NCI-H2107 (cell line): ENCODE results near the gene DCST1.
"Not testable (repeated sequence)": the region's sequence is repeated elsewhere in the genome, so short reads cannot be mapped to it uniquely, and the experiment has no call there.

Experiments used
- DNase-seq: peaks from one replicate; lab custom pipeline; 2025; lab: John Stamatoyannopoulos, UW

DCST1 gene, protein sequence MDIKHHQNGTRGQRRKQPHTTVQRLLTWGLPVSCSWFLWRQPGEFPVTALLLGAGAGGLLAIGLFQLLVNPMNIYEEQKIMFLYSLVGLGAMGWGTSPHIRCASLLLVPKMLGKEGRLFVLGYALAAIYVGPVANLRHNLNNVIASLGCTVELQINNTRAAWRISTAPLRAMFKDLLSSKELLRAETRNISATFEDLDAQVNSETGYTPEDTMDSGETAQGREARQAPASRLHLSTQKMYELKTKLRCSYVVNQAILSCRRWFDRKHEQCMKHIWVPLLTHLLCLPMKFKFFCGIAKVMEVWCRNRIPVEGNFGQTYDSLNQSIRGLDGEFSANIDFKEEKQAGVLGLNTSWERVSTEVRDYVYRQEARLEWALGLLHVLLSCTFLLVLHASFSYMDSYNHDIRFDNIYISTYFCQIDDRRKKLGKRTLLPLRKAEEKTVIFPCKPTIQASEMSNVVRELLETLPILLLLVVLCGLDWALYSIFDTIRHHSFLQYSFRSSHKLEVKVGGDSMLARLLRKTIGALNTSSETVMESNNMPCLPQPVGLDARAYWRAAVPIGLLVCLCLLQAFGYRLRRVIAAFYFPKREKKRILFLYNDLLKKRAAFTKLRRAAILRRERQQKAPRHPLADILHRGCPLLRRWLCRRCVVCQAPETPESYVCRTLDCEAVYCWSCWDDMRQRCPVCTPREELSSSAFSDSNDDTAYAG

GRCh38 chr1:155033524-155033923 is at the start of gene DCST1, which contains the start of gene DCST2:
DCST1 (plus strand) TSS chr1:155033824; CDS start chr1:155034037, 213 bp downstream.
DCST2 (minus strand) TSS chr1:155033781; CDS start chr1:155033701, 80 bp downstream.
- no peak for DNase-seq

- DNase-seq, result not testable (repeated sequence)
These were observed 46.9 kb upstream of the DCST1 start for GRCh38 chr1:154986736-154987135.

DNA sequence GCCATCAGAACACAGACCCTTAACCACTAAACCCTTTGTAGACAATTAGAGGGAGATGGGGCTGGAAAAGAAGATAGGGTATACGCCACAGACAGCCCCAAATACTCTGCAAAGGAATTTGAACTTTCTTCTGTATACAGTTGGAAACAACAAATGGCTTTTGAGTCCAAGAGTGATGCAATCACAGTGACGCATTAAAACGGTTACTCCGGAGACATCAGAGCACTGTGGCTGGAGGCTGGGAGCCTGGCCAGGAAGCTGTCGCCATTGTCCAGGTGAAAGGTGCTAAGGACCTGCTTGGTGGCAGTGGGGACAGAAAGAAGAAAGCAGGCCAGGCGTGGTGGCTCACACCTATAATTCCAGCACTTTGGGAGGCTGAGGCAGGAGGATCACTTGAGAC is 46.3 kb upstream of the DCST1 start:
- no peak for DNase-seq

DNA sequence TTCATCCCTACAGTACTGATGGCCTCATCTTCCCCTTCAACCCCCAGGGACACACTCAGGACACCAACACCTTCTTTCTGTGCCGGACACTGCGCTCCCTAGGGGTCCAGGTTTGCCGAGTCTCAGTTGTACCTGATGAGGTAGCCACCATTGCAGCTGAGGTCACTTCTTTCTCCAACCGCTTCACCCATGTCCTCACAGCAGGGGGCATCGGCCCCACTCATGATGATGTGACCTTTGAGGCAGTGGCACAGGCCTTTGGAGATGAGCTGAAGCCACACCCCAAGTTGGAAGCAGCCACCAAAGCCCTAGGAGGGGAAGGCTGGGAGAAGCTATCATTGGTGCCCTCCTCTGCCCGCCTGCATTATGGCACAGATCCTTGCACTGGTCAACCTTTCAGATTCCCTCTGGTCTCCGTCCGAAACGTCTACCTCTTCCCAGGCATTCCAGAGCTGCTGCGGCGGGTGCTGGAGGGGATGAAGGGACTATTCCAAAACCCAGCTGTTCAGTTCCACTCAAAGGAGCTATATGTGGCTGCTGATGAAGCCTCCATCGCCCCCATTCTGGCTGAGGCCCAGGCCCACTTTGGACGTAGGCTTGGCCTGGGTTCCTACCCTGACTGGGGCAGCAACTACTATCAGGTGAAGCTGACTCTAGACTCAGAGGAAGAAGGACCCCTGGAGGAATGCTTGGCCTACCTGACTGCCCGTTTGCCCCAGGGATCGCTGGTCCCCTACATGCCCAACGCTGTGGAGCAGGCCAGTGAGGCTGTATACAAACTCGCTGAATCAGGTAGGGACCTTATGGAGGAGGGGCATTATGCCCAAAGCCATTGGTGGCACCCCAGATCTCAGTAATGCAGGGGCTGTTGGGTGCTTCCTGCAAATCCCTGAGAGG is 45.3 kb upstream of the DCST1 start:
- no peak for DNase-seq

DNA sequence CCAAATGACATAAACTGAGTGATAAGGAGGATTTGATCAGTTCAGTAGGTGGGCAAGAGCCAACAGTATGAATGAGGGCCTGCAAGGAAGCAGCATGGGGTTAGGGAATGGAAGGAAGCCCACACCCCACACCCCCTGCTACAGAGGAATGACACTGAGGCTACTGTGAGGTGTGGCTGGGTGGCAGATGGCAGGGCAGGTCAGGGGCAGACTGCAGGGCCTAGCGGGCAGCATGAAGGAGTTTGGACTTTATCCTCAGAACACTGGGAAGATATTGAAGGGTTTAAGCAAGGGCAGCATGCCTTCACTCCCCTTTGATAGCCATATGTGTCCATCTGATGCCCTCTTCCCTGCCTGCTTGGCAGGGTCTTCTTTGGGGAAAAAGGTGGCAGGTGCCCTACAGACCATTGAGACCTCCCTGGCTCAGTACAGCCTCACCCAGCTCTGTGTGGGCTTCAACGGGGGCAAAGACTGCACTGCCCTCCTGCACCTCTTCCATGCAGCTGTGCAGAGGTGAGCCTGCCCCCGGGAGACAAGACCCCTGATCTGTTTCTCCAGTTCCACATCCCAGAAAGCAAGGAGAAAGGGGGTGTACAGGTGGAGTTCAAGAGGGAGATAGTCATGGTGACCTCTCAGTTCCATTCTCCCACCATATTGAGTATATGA is 44.3 kb upstream of the DCST1 start:
- no peak for DNase-seq

DNA sequence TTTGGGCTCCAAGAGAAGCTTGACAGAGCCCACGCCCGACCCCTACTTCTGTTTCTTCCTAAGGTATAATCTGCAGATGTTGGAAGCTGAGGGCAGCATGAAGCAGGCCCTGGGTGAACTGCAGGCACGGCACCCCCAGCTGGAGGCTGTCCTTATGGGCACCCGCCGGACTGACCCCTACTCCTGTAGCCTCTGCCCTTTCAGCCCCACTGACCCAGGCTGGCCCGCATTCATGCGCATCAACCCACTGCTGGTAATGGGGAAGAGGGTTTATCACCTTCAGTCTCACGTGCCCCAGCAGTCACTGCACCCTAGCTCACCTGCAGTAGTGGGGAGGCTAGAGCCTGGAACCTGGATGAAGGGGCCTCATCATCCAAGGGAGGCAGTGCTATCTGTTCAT is 43.3 kb upstream of the DCST1 start:
- DNase-seq, result no peak

DNA sequence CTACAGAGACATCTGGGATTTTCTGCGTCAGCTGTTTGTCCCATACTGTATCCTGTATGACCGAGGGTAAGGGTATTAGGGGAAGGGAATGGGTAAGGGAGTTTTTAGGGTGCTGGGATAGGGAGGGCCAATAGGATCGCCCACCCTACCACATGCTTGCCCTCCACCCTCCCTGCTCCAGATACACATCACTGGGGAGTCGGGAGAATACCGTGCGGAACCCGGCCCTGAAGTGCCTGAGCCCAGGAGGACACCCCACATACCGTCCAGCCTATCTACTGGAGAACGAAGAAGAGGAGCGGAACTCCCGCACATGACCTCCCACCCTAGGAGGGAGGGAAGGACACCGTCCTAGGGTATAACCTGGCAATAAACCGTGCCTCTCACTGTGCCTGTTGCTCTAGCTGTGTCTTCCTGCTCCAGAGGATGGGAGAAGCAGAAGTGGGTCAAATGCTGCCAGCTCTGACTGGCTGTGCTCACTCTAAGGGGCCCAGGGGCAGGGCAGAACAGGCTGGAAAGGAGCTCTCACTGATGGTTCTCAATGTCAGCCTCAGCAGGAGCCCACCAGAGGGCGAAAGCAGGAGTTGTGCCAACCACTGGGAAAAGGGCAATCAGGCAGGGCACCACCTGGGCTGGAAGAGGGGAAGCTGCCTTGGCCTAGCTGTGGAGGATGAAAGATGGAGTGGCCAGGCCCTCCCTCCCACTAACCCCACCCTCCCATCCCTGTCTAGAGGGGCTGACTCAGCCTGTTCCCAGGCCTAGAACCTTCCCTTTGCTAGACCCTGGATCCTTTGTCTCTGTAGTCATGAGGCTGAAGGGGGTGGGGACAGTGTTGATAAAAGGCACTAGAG is 40.7 kb upstream of the DCST1 start:
- no peak for DNase-seq

DNA sequence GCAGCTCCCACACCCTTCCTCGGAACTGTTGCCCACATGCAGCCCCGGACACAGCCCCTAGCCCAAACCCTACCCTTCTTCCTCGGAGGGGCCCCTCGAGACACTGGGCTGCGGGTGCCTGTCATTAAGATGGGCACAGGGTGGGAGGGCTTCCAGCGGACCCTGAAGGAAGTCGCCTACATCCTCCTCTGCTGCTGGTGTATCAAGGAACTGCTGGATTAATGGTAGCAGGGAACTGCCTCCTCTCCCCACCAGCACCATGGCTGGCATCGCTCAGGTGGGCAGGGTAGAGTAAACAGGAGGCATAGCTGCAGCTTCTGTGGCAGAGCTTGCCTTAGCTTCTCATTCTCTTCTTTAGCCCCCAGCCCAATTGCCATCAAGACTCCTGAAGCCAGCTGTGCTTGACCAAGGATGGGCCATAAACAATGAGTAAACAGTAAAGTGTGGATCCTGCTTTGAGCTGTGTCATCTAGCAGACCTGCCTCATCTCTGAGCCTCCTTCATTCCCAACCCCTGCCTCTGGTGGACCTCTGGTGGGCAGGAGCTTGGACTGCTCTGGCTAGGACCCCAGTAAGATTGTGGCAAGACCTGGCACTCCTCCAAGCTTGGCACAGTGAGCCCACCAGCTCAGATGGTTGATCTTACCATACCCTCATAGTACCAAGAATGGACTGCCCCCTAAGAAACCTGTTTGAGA is 39.9 kb upstream of the DCST1 start, which contains the start of gene LENEP:
LENEP (plus strand) TSS at position 15 of the 697 bp plus-strand sequence; CDS start at position 37, 22 bp downstream.
- DNase-seq, result no peak

GRCh38 chr1:154994269-154994587 is 39.4 kb upstream of the DCST1 start:
- DNase-seq, result no peak

GRCh38 chr1:154994591-154994990 is 39.0 kb upstream of the DCST1 start:
- no peak for DNase-seq

GRCh38 chr1:154995301-154995983 is 38.2 kb upstream of the DCST1 start:
- DNase-seq, result not testable (repeated sequence)

DNA sequence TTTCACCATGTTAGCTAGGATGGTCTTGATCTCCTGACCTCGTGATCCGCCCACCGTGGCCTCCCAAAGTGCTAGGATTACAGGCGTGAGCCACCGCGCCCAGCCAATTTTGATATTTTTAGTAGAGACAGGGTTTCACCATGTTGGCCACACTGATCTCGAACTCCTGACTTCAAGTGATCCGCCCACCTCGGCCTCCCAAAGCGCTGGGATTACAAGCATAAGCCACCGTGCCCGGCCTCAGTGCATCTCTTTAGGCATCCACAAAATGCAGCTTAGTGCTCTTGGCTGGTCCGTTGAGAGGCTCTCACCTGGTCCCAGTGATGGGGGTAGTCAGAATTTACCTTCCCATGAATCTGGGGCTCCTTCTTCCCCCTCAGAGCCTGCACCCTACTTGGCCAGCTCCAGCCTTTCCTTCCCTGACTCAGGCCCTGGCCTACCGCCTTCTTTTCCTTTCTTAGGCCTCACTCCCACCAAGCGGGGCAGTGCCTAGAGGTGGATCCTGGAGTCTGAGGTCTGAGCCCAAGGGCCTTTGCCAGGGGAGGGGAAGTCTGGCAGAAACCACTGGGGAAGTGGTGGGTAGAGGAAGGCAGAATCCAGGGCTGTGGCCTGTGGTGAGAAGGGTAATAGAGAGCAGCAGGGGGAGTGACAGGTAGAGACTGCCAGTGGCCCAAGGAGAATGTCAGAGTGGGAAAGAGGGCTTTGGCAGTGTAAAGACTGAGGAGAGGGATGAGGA is 36.5 kb upstream of the DCST1 start:
- no peak for DNase-seq

DNA sequence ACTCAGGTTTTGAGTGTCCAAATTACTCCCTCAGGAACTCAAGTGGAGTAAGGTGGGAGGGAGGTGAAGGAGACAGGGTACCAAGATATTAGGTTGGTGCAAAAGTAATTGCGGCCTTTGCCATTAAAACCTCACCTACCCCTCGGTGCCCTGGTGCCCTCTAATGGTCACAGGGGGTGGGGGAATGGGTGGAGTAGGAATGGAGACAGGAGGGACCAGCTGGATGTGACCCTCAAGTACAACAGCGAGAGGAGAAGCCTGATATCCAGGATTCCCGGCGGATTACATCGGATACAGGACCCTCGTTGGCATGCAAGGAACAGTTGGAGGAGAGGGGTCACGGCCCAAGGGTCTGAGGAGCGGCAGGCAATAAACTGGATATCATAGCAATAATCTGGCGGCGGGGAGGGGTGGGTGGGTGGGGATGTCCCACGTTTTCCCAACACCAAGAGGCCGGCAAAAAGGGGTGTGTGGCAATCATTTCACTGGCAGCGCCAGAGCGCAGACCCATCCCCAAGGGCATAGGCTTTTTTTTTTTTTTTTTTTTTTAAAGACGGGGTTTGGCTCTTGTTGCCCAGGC is 35.3 kb upstream of the DCST1 start:
- no peak for DNase-seq

DNA sequence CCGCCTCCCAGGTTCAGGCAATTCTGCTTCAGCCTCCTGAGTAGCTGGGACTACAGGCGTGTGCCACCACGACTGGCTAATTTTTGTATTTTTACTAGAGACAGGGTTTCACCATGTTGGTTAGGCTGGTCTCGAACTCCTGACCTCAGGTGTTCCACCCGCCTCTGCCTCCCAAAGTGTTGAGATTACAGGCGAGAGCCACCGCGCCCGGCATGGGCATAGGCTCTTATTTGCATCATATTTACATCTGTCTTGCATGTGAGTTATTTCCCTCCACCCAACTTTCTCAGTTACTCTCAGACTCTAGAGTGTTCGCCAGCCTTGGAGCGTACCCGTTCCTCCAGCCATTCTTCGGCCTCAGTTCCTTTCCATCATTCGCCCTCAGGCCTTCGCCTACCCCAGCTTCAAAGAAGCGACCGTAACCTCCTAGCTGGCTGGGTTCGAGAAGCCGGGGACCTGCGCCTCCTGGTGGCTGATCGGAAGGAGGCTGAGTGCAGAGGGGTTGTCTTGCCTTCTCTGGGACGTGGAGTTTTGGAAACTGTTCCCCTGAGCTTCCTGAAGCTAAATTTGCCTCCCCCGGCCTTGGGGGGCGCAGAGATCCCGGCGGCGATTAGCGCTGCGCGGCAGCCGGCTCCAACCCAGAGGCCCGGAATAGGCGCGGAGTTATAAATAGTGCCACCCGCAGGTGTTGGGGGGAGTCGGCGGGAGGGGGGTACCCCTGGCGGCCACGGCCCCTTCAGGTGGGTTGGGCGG is 34.6 kb upstream of the DCST1 start:
- DNase-seq, result no peak

DNA sequence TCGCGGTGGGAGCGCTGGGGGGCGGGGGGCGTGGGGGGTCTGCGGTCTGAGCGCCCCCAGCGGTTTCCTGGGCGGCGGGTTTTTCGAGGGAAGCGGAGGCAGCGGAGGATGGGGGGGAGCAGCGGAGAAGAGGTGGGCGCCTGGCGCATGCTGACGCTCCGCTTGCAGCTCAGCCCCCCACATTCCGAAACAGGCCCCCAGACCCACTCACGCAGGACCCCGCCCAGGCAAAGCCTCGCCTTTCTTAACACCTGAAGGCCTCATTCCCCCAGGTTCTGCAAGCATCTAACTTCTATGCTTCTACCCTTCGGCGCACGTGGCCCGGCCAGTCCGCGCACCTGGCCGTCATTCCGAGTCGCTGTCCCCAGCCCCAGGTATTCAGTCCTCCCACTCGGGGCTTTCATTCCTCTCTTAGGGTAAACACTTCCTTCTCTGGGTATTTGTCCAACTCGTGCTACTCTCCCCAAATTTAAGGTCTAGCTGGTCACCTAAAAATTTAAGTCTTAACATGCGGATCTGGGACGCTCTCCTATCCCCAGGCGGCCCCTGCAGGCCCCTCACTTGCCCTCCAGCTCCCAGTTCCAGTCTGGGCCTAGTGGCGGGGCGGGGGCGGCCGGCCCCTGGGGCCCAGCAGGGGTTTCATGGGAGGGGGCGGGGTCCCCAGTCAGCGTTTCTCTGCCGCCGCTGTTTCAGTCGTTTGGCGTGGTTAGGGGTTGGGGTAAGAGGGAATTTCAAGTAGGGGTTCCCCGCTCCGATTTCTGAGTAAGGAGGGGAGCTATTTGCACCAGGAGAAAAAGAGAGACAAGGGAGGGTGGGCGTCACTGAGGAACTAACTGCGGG is 33.8 kb upstream of the DCST1 start:
- no peak for DNase-seq

DNA sequence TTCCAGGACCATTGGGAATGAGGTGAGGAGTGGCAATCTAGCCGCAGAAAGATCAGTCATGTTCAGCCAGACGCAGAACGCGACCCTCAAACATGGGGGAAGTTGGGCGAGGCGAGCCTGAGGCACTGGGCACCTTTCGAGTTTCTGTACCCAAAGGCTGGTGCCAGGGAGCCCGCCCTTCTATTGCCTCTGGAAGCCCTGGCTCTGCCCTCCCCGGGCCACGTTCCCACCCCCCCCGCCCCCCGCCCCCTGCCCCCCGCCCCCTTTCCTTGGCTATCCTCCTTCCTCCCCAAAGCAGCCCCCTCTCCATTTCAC is 33.3 kb upstream of the DCST1 start:
- no peak for DNase-seq
